GM06990 (cell line): ENCODE data around the gene PDGFD.

Source experiments
- DNase-seq: peaks from one replicate; pipeline ENCODE4 v3.0.0-alpha.2; 2011; ENCODE audit not compliant: insufficient read length; ENCODE audit errors: extremely low read depth
- H3K27me3 ChIP-seq: replicated peaks from 2 replicates; pipeline ENCODE4 v1.6.0; 2011; ENCODE audit warnings: low read length; ENCODE audit not compliant: control insufficient read depth, insufficient read depth
- H3K36me3 ChIP-seq: 2 replicates; pipeline ENCODE4 v1.5.1; 2011; ENCODE audit warnings: low read length; ENCODE audit not compliant: control insufficient read depth, insufficient read depth
- H3K4me3 ChIP-seq: replicated peaks from 2 replicates; pipeline ENCODE4 v1.5.1; 2011; ENCODE audit warnings: low read depth, mild to moderate bottlenecking, control low read depth, low read length
- CTCF ChIP-seq: IDR thresholded peaks from 2 replicates; pipeline ENCODE4 v1.5.1; 2011; ENCODE audit warnings: low read length, control low read depth, mild to moderate bottlenecking, inconsistent platforms; ENCODE audit not compliant: insufficient read depth, poor library complexity, severe bottlenecking

The PDGFD gene

DNA sequence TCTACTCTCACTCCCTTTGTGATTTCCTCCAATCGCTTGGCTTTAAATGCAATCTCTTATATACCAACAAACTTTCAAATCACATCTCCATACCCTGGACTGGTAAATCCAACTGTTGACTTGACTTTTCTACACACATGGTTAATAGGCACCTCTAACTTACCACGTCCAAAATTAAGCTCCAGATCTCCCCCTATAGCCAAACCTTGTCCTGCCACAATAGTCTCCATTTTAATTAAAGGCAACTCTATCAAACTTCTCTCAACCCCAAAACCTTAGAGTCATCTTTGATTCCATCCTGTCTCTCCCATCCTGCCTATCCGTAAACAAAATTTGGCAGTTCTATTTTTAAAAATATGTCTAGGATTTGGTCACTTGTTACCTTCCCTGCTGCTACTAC lies 269.3 kb downstream of the PDGFD start:
- H3K4me3 ChIP-seq, result no peak overlapping the region
- TF ChIP-seq CTCF, result no peak
- H3K36me3 ChIP-seq, result no peaks in the 10 kb centered on the region
- H3K27me3 ChIP-seq, result no peaks in the 10 kb centered on the region
- DNase-seq, result no peak

- TF ChIP-seq CTCF, result no peak
- no peak for DNase-seq
- no peaks in the 10 kb centered on the region for H3K27me3 ChIP-seq
Measured at GRCh38 chr11:103894034-103894433, 269.9 kb downstream of the PDGFD start.

GRCh38 chr11:103893371-103893770 lies 270.6 kb downstream of the PDGFD start:
- no peak for TF ChIP-seq CTCF
- H3K36me3 ChIP-seq, result no peaks in the 10 kb centered on the region
- no peak for DNase-seq
- H3K27me3 ChIP-seq, result no peaks in the 10 kb centered on the region
- no peak overlapping the region for H3K4me3 ChIP-seq

More at GRCh38 chr11:103894034-103894433, 269.9 kb downstream of the PDGFD start:
- Histone ChIP-seq H3K4me3 (no peak overlapping the region), H3K36me3 (no peaks in the 10 kb centered on the region)

DNA sequence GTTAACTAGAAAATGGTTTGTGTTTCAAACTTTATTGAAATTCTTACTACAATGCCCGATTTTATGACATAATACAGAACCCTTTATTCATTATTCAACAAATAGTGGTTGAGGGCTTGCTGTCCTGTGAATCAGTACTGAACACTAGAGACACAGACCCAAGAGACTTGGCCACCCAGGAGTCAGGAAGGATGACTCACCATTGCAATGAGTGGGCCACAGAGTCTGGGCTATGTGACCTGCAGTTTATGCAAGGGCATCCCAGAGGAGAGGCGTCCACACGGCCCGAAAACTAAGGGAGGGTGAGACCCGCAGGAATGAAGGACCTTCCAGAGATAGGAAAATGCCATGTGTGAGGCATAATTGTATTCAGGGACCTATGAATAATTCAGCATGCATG lies 271.3 kb downstream of the PDGFD start:
- DNase-seq, result no peak

DNA sequence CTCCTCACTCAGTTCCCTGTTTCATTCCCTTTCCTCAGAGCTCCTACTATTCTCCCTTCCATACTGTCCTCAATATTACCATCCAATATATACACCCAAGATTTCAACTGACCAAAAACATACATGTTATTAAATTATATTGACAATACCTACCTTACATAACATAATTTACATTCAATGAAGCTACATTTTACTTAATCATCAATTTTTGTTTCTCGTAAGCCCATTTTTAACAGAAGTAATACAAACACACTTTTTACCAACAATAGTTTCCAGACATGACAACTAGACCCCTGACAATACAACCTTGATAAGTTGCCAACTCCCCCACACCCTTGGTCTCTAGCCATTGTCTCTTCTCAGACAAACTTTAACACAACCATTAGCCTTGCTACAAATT lies 273.3 kb downstream of the PDGFD start:
- no peak overlapping the region for H3K4me3 ChIP-seq
- H3K27me3 ChIP-seq, result no peaks in the 10 kb centered on the region
- H3K36me3 ChIP-seq, result no peaks in the 10 kb centered on the region
- DNase-seq, result no peak
- TF ChIP-seq CTCF, result no peak

More for the DNA sequence above, 271.3 kb downstream of the PDGFD start:
- Histone ChIP-seq H3K27me3 (no peaks in the 10 kb centered on the region), H3K36me3 (no peaks in the 10 kb centered on the region), H3K4me3 (no peak overlapping the region)
- no peak for TF ChIP-seq CTCF

DNA sequence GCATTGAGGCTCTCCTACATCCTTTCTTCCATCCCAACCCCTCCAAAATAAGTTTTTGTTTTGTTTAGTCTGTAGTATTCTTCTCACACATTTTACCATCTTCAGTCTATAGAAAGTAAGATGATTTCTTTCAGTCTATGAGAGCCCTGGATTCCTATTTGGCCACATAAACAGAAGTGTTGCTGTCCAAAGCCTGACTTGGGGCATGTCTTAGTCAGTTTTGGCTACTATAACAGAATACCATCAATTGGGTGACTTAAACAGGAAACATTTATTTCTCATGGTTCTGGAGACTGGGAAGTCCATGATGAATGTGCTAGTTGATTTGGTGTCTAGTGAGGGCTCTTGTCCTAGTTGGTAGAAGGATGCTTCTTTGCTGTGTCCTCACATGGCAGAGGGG lies 274.3 kb downstream of the PDGFD start:
- no peak for DNase-seq
- H3K27me3 ChIP-seq, result no peaks in the 10 kb centered on the region
- no peak overlapping the region for H3K4me3 ChIP-seq
- no peaks in the 10 kb centered on the region for H3K36me3 ChIP-seq
- TF ChIP-seq CTCF, result no peak
